H9 (cell line): ENCODE data around the gene NOSIP. TPM values are rescaled to one million over a fixed set of nuclear protein-coding genes. Genes with fewer than 3 reads are reported as not detected.

ENCODE experiments used
- DNase-seq: peaks from one replicate; pipeline ENCODE4 v3.0.0-alpha.2; 2017
- H2AFZ ChIP-seq: one replicate; pipeline ENCODE4 v1.6.1; 2013; ENCODE audit warnings: mild to moderate bottlenecking, low read length, control low read depth, moderate library complexity
- H2AK5ac ChIP-seq: 2 replicates; pipeline ENCODE4 v1.6.1; 2013; ENCODE audit warnings: low read length, control low read depth, mixed read lengths; ENCODE audit not compliant: insufficient read length
- H2BK120ac ChIP-seq: one replicate; pipeline ENCODE4 v1.6.1; 2013; ENCODE audit warnings: low read depth, mild to moderate bottlenecking, low read length, control low read depth, inconsistent platforms; ENCODE audit not compliant: poor library complexity, severe bottlenecking
- H2BK12ac ChIP-seq: 2 replicates; pipeline ENCODE4 v1.6.1; 2013; ENCODE audit warnings: low read length, control low read depth, mixed read lengths, low read depth; ENCODE audit not compliant: insufficient read length
- H2BK15ac ChIP-seq: 2 replicates; pipeline ENCODE4 v1.6.1; 2013; ENCODE audit warnings: low read depth, low read length, control low read depth
- H2BK20ac ChIP-seq: one replicate; pipeline ENCODE4 v1.6.1; 2013; ENCODE audit warnings: low read depth, mild to moderate bottlenecking, low read length, control low read depth, inconsistent platforms; ENCODE audit not compliant: poor library complexity, severe bottlenecking
- H2BK5ac ChIP-seq: 2 replicates; pipeline ENCODE4 v1.6.1; 2013; ENCODE audit warnings: low read length, control low read depth, mixed read lengths; ENCODE audit not compliant: insufficient read length
- H3K14ac ChIP-seq: 2 replicates; pipeline ENCODE4 v1.6.1; 2013; ENCODE audit warnings: low read length, control low read depth; ENCODE audit not compliant: insufficient read depth
- H3K18ac ChIP-seq: 2 replicates; pipeline ENCODE4 v1.6.1; 2013; ENCODE audit warnings: low read depth, mild to moderate bottlenecking, mixed read lengths, low read length, control low read depth; ENCODE audit not compliant: insufficient read length
- H3K23ac ChIP-seq: 2 replicates; pipeline ENCODE4 v1.6.1; 2013; ENCODE audit warnings: low read length, control low read depth, mixed read lengths, low read depth; ENCODE audit not compliant: insufficient read length
- H3K23me2 ChIP-seq: 2 replicates; pipeline ENCODE4 v1.6.1; 2013; ENCODE audit warnings: low read depth, mild to moderate bottlenecking, mixed read lengths, low read length, control low read depth; ENCODE audit not compliant: insufficient read length, poor library complexity, severe bottlenecking
- H3K27ac ChIP-seq: 2 replicates; pipeline ENCODE4 v1.5.1; 2013; ENCODE audit warnings: low read length, control low read depth, mixed read lengths, low read depth; ENCODE audit not compliant: insufficient read length
- H3K27me3 ChIP-seq: 2 replicates; pipeline ENCODE4 v1.6.1; 2013; ENCODE audit warnings: low read length, control low read depth, inconsistent platforms; ENCODE audit not compliant: insufficient read depth
- H3K4ac ChIP-seq: 2 replicates; pipeline ENCODE4 v1.6.1; 2013; ENCODE audit warnings: low read depth, mild to moderate bottlenecking, control low read depth, inconsistent platforms, low read length, moderate library complexity
- H3K4me1 ChIP-seq: 2 replicates; pipeline ENCODE4 v1.6.1; 2013; ENCODE audit warnings: low read length, control low read depth, inconsistent platforms; ENCODE audit not compliant: insufficient read depth
- H3K4me2 ChIP-seq: 2 replicates; pipeline ENCODE4 v1.6.1; 2013; ENCODE audit warnings: low read length, control low read depth, mixed read lengths; ENCODE audit not compliant: insufficient read length, insufficient read depth
- H3K56ac ChIP-seq: 2 replicates; pipeline ENCODE4 v1.6.1; 2013; ENCODE audit warnings: low read depth, mild to moderate bottlenecking, mixed read lengths, low read length, control low read depth; ENCODE audit not compliant: insufficient read length
- H3K79me1 ChIP-seq: 2 replicates; pipeline ENCODE4 v1.6.1; 2013; ENCODE audit warnings: low read depth, mild to moderate bottlenecking, moderate library complexity, low read length, control low read depth, inconsistent platforms; ENCODE audit not compliant: insufficient read depth, poor library complexity, severe bottlenecking
- H3K79me2 ChIP-seq: 2 replicates; pipeline ENCODE4 v1.6.1; 2013; ENCODE audit warnings: low read length, control low read depth, inconsistent platforms; ENCODE audit not compliant: insufficient read depth
- H3K9ac ChIP-seq: 2 replicates; pipeline ENCODE4 v1.6.1; 2013; ENCODE audit warnings: low read length, control low read depth, mixed read lengths; ENCODE audit not compliant: insufficient read length; ENCODE audit errors: extremely low read depth
- H3K9me3 ChIP-seq: one replicate; pipeline ENCODE4 v1.6.1; 2013; ENCODE audit warnings: low read depth, low read length, inconsistent platforms; ENCODE audit not compliant: control insufficient read depth
- H3T11ph ChIP-seq: one replicate; pipeline ENCODE4 v1.6.1; 2013; ENCODE audit warnings: mild to moderate bottlenecking, low read length, control low read depth, inconsistent platforms
- H4K20me1 ChIP-seq: one replicate; pipeline ENCODE4 v1.6.1; 2013; ENCODE audit not compliant: control insufficient read depth, insufficient read length, insufficient read depth
- H4K5ac ChIP-seq: 2 replicates; pipeline ENCODE4 v1.6.1; 2013; ENCODE audit warnings: low read depth, mild to moderate bottlenecking, mixed read lengths, low read length, control low read depth; ENCODE audit not compliant: insufficient read length
- H4K8ac ChIP-seq: replicated peaks from 2 replicates; pipeline ENCODE4 v1.6.1; 2013; ENCODE audit warnings: low read length, control low read depth, mixed read lengths, low read depth; ENCODE audit not compliant: insufficient read length
- H4K91ac ChIP-seq: 2 replicates; pipeline ENCODE4 v1.6.1; 2013; ENCODE audit warnings: low read depth, mild to moderate bottlenecking, moderate library complexity, mixed read lengths, low read length, control low read depth; ENCODE audit not compliant: insufficient read length
- H3K27ac Mint-ChIP-seq, 3 experiments: 2 replicates in 2 of 3; 3 replicates in 1 of 3; pipeline ENCODE4 v1.8.0; 2020 to 2021; ENCODE audit warnings: mixed read lengths in 3 of 3, mild to moderate bottlenecking in 1 of 3, moderate library complexity in 1 of 3
- H3K27me3 Mint-ChIP-seq: 2 replicates; pipeline ENCODE4 v1.8.0; 2021; ENCODE audit warnings: low read depth, mild to moderate bottlenecking, moderate library complexity, mixed read lengths
- H3K36me3 Mint-ChIP-seq, 3 experiments: 2 replicates in 2 of 3; 3 replicates in 1 of 3; pipeline ENCODE4 v1.8.0; 2020 to 2021; ENCODE audit warnings: low read depth in 3 of 3, mixed read lengths in 3 of 3; ENCODE audit not compliant: insufficient read depth in 1 of 3
- H3K4me1 Mint-ChIP-seq, 2 experiments: 2 replicates each; pipeline ENCODE4 v1.8.0; 2020; ENCODE audit warnings: mixed read lengths in 2 of 2
- H3K4me3 Mint-ChIP-seq, 2 experiments: 2 replicates in 1 of 2; 3 replicates in 1 of 2; pipeline ENCODE4 v1.8.0; 2020 to 2021; ENCODE audit warnings: mild to moderate bottlenecking in 2 of 2, mixed read lengths in 2 of 2, moderate library complexity in 1 of 2
- H3K9me3 Mint-ChIP-seq, 2 experiments: 2 replicates in 1 of 2; 3 replicates in 1 of 2; pipeline ENCODE4 v1.8.0; 2020; ENCODE audit warnings: mild to moderate bottlenecking in 2 of 2, mixed read lengths in 2 of 2, moderate library complexity in 1 of 2
- CTCF ChIP-seq: fragments of 200-600 bp; sonication (generic); conservative IDR thresholded peaks from 3 replicates; pipeline ENCODE4 v1.8.0; 2021; ENCODE audit warnings: antibody characterized with exemption, mild to moderate bottlenecking
- whole genome bisulfite sequencing: extraction: QIAGEN DNeasy Blood & Tissue Kit; methylation state at CpG from one replicate; pipeline ENCODE4 v1.1.7; 2013; ENCODE audit warnings: missing lambda C conversion rate, low lambda C conversion rate, mixed read lengths; ENCODE audit not compliant: insufficient read length; ENCODE audit errors: extremely low coverage; 5-methylcytosine and 5-hydroxymethylcytosine counted together
- total RNA-seq: library from RNA; stranded (reverse); gene quantifications from 2 replicates; pipeline ENCODE4 v1.2.1, GENCODE V29; 2021

NOSIP gene
- total RNA-seq, 1 experiment from 2014 or later = 78.4 TPM

GRCh38 chr19:49574206-49574755 lies 6.1 kb downstream of the NOSIP start:
- H3K36me3 Mint-ChIP-seq = peaks cover 2 to 20% (median 12%) of the 10 kb centered on the region in 3 experiments; a peak in 5 of 7 replicates
- Histone ChIP-seq H3K79me1 (no peaks in the 10 kb centered on the region), H3K4me1 (no peaks in the 10 kb centered on the region), H4K8ac (no peak overlapping the region), H4K5ac (no peak overlapping the region), H3K79me2 (peaks cover 3% of the 10 kb centered on the region; the same call in 1 of the 2 replicates), H3K4ac (no peak overlapping the region), H3K9ac (no peak overlapping the region), H2BK20ac (no peak overlapping the region), H2BK15ac (no peak overlapping the region), H3K14ac (no peak overlapping the region), H3K27ac (no peak overlapping the region), H2BK5ac (no peak overlapping the region), H3K27me3 (no peaks in the 10 kb centered on the region), H4K91ac (no peak overlapping the region), H3K9me3 (no peaks in the 10 kb centered on the region), H3K23me2 (no peaks in the 10 kb centered on the region), H4K20me1 (no peaks in the 10 kb centered on the region), H2AFZ (no peak overlapping the region), H3K4me2 (no peak overlapping the region), H3K23ac (no peak overlapping the region), H2AK5ac (no peak overlapping the region), H3T11ph (no peak overlapping the region), H2BK12ac (no peak overlapping the region), H3K56ac (no peak overlapping the region), H2BK120ac (no peak overlapping the region), H3K18ac (no peak overlapping the region)
- no peak for DNase-seq
- no CpG with 5 or more reads among the region's 2 CpGs for WGBS
- TF ChIP-seq CTCF = no peak
- peaks cover 17 to 20% of the 10 kb centered on the region in 2 experiments for H3K4me1 Mint-ChIP-seq
- no peaks in the 10 kb centered on the region for H3K27me3 Mint-ChIP-seq
- no peak overlapping the region for H3K27ac Mint-ChIP-seq
- no peak overlapping the region for H3K4me3 Mint-ChIP-seq
- H3K9me3 Mint-ChIP-seq = no peaks in the 10 kb centered on the region
